Skin epidermis (tissue), 12 donors: Measurements from ENCODE around the gene TRIM45.
"Not testable (repeated sequence)": the region's sequence is repeated elsewhere in the genome, so short reads cannot be mapped to it uniquely, and the experiment has no call there.

Experiments used
- H3K27ac ChIP-seq, 21 experiments: fragments of 200-600 bp; sonication (generic) in 11 of 21; one replicate each; pipeline ENCODE4 v1.5.0; 2020; ENCODE audit warnings: mild to moderate bottlenecking in 3 of 21, inconsistent platforms in 2 of 21, moderate library complexity in 2 of 21
- H3K4me3 ChIP-seq, 7 experiments: fragments of 200-600 bp; sonication (generic) in 2 of 7; one replicate each; pipeline ENCODE4 v1.5.0; 2020; ENCODE audit warnings: inconsistent platforms in 2 of 7, mild to moderate bottlenecking in 2 of 7, moderate library complexity in 1 of 7

The TRIM45 gene

DNA sequence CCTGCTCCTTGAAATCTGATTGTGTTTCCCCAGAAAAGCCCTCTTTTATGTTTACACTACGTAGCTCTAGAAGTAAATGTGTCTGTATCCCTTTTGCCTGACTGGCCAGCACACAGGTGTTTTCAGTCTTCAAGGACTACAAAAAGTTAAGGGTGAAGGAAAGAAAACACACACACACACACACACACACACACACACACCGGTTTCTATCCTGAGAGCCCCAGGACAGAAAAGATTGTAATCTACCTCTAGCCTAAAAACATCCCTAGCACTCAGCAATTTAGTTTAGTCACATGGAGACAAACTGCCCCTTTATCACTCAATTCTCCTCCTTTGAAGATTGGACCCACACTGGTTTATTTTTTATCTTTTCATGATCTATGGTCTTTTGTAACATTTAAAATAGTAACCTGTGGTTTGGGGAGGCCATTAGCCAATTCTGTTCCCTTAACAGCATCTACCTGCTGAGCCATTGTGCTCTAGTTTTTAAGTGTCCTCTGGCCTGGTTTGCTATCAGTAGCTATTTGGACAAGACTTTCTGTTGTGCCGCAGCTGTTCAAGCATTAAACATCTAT is 15.8 kb upstream of the TRIM45 start:
- H3K27ac ChIP-seq: no peak overlapping the region
- no peak overlapping the region for H3K4me3 ChIP-seq

DNA sequence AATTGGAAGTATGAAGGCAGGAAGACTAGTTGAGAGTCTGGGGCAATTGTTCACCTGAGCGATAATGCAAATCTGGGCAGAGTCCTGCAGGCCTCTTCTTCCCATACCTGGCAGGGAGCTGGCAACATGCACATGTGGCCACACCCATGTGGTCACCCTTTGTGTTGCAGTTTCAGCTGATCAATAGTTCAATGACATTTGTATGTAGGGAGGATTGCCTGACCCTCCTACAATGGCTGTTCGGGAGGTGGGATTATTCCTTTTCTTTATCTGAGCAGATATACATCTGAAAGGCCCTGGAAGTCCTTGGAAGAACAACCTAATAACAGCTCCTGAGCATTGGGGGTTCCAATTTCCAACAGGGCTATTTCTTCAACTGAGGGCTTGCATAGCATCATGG is 15.2 kb upstream of the TRIM45 start:
- H3K27ac ChIP-seq: no peak overlapping the region
- no peak overlapping the region for H3K4me3 ChIP-seq

DNA sequence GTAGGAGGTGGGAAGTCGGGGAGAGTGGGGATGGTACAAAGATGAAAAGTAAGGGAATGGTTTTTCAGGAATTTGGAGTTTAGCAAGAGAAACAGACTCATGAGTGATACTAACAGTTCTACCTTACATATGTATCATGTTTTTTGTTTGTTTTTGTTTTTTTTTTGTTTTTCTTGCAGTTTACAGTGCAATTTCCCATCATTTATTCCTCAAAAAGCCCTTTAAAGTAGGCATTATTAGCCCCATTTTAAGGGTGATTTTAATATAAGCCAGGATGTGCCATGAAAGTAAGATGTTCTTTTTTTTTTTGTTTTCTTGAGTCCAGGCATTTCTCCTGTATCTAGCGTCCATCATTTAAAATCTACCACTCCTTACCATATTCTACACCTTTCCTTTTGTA is 13.8 kb upstream of the TRIM45 start:
- H3K27ac ChIP-seq: no peak overlapping the region
- no peak overlapping the region for H3K4me3 ChIP-seq

GRCh38 chr1:117130526-117130925 is 9.0 kb upstream of the TRIM45 start:
- H3K27ac ChIP-seq: no peak overlapping the region
- H3K4me3 ChIP-seq: no peak overlapping the region

DNA sequence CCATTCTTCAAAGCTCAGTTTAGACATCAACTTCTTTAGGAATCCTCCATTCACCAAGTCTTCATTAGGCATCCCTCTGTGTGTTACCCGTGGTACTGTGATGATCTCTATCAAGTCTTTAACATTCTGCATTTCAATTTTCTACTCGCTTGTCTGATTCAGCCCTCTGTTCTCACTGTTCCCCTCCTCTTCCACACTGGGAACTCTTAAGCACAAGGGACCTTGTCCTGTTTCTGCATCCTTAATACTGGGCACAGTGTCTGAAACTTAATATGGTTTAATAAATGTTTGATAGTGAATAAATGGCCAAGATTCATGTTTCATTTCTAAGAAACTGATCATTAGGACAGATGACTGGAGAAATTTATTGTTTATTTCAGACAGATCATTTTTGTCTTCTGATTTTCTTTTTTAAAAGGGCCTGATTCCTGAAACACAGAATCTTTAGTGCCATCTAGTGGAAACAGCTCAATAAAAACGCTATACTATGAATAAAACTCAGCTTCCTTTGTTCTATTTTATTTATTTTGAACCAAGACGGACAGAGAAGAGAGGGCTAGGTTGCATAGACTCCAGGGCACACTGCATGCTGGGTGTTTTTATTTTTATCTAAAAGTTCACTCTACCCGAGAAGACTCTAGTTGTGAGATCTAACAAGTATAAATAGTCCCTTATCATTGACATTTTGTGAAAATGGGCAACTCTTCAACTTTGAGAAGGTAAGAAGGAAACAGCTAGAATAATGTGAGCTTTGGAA is 7.0 kb upstream of the TRIM45 start:
- Histone ChIP-seq H3K27ac (no peak overlapping the region), H3K4me3 (no peak overlapping the region)

GRCh38 chr1:117127795-117128194 is 6.2 kb upstream of the TRIM45 start:
- Histone ChIP-seq H3K4me3 (no peak overlapping the region), H3K27ac (no peak overlapping the region)

DNA sequence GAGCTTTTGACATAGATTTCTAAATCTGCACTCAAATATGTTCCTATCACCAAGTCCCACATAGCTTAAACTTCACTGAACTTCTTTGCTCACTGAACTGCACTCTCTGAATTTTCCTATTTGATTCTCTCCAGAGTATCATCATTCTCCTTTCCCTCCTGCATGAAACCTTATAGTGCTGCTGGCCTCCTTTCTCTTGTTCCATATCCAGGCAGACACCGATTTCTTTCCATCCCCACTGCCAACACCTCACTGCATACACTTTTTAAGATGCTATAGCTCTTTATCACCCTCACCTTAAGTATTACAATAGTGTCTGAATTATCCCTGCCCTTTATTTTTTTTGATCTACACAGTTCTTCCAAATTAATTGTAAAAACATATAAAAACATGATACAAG is 3.1 kb upstream of the TRIM45 start:
- Histone ChIP-seq H3K4me3 (no peak overlapping the region), H3K27ac (no peak overlapping the region)

DNA sequence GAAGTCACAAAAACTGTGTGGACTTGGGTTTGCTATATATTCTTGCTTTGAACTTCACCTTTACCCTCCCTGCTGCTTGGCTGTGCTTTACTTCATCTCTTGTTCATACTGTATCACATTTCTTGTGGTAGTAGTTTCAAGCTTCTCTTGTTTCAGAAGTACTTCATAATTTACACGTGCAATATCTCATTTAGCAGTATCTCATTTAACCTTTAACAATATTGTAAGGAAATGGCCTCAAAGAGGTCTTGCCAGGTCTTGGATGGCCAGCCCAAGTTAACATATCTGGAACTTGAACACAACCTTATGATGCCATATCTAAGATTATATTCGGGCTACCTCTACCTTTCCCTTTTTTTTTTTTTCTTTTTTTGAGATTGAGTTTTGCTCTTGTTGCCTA is 1.7 kb upstream of the TRIM45 start:
- Histone ChIP-seq H3K27ac (no peak overlapping the region), H3K4me3 (no peak overlapping the region)

GRCh38 chr1:117122330-117123025 is 929 bp upstream of the TRIM45 start:
- H3K4me3 ChIP-seq: peak overlapping the region; percentile 56 to 68 (median 62)
- peak overlapping the region in 19 of 21 experiments; percentile 61 to 95 (median 88) for H3K27ac ChIP-seq

GRCh38 chr1:117120774-117121588 is 568 bp downstream of the TRIM45 start:
- Histone ChIP-seq H3K27ac (peak overlapping the region; percentile 51 to 95 (median 88)), H3K4me3 (peak overlapping the region; percentile 56 to 68 (median 62))

- H3K4me3 ChIP-seq: not testable (repeated sequence)
Observed at GRCh38 chr1:117119144-117119543, 2.4 kb downstream of the TRIM45 start.

GRCh38 chr1:117118137-117118536 is 3.4 kb downstream of the TRIM45 start:
- Histone ChIP-seq H3K27ac (no peak overlapping the region), H3K4me3 (no peak overlapping the region)

More at GRCh38 chr1:117119144-117119543, 2.4 kb downstream of the TRIM45 start:
- not testable (repeated sequence) for H3K27ac ChIP-seq

GRCh38 chr1:117117697-117118096 is 3.9 kb downstream of the TRIM45 start:
- Histone ChIP-seq H3K4me3 (no peak overlapping the region), H3K27ac (no peak overlapping the region)

- Histone ChIP-seq H3K4me3 (no peak overlapping the region), H3K27ac (no peak overlapping the region)
Observed at GRCh38 chr1:117116784-117117130, 4.8 kb downstream of the TRIM45 start.

DNA sequence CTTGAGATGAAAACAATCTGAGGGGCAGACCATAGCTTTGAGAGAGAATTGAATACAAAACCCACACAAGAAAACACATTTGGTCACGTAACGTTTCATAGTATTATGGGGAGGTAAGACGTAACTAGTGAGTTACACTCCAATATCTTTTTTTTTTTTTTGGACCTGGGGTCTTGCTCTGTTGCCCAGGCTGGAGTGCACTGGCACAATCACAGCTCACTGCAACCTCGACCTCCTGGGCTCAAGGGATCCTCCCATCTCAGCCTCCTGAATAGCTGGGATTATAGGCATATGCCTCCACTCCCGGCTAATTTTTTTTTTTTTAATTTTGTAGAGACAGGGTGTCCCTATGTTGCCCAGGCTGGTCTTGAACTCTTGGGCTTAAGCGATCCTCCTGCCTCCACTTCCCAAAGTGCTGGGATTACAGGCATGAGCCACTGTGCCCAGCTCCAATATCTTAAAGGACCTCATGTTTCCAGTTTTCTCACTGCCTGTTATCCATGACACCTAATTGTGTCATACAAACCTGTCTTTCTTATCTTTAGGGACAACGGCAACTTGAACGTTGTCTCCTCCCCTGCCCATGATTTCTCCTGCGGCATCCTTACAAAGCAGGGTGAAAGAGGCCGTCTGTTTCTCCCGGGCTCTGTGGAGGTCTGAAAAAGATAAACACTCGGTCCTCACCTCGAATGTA is 5.3 kb downstream of the TRIM45 start:
- no peak overlapping the region for H3K4me3 ChIP-seq
- no peak overlapping the region for H3K27ac ChIP-seq

DNA sequence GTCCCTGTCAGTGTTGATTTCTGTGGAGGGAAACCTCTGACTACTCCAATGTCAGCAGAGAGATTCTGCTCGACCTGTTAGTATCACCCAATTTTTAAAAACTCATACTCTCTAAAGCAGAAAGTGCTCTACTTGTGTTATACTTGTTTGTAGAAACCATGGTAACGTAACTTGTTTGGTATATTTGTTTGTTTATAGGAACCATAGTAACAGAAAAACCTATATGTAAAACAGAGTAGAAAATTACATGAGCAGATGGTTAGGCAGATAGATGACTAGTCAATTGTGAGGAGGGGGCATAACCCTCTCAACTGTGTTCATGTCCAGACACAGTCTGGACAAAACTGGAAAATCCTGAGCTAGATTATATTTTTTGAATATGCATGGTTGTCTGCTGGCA is 6.7 kb downstream of the TRIM45 start:
- H3K27ac ChIP-seq: no peak overlapping the region
- H3K4me3 ChIP-seq: no peak overlapping the region

DNA sequence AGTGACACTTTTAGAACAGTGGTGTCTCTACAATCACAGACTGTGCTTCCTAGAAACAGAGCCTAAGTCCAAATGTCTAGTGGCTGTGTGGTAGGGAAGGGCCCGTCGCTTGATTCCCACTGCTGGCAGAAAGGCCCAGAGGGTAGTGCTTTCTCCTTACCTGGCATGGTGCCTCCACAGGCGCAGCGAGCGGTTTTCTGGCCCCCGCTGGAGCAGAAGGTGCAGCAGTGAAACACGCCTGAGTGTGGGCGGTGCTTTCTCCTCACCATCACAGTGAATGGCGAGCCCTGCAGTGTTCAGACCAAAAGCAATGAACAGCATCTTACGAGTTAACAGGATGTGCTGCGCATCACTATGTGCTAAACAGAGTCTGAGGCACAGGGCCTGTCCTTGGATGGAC is 8.3 kb downstream of the TRIM45 start:
- H3K27ac ChIP-seq: no peak overlapping the region
- no peak overlapping the region for H3K4me3 ChIP-seq

DNA sequence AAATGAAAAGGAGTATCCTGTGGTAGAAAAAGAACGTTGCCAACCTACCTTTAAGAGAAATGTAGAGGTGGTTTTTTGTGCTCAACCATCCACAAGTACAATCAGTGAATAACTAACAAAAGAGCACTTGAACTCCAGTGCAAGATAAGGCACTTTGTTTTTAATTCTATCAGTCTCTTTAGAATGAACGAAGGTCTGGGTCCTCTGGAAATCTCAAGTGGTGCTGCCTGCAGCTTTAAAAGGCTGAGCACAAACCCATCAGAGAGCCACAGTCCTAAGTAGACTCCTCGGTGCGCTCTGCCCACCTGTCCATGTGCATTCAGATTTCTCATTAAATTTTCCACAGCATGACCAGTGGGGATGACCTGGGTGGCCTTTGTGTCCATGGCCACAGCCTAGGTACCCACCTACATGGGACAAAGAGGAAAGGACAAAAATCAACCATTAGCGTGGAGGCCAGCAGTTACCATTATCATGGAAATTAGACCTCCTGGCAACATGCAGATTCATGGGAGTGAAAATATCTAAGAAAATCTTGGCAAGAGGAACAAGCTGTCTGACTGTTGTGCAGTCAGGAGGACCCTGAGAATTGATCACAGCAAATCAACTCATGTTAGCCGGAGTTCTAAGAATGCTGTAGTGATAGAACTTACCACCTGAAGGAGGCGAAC is 9.4 kb downstream of the TRIM45 start:
- Histone ChIP-seq H3K4me3 (no peak overlapping the region), H3K27ac (no peak overlapping the region)

DNA sequence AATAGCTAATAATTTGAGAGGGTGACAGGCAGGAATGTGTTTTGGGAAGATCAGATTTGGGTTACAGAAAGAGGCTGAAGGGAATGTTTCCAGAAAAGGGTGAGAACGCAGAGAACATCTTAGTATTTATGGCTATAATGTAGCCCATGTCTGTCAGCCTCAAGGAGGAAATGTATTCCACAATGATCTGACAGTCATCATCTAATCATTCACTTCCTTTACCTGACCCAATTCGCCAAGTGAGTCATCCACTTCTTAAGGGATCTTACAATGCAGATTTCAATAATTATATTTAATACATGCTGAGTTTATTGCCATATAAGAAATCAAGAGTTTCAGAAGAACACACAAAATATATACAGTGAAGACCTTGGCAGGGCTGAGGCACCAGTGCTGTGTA is 10.8 kb downstream of the TRIM45 start:
- Histone ChIP-seq H3K4me3 (no peak overlapping the region), H3K27ac (no peak overlapping the region)
